ENCODE measurements around the gene MSMB. TPM values are rescaled to one million over a fixed set of nuclear protein-coding genes. Genes with fewer than 3 reads are reported as not detected.

The MSMB gene
- total RNA-seq, 1 donor from 2014 or later = not detected

GRCh38 chr10:46025406-46025805 is 20.7 kb downstream of the MSMB start:
- no peaks in the 10 kb centered on the region for H3K9me3 Mint-ChIP-seq
- intact Hi-C loops (cut with micrococcal nuclease) = loop anchor here (5.0 to 10.0 kb wide), 2 partner anchors 651 to 1058 kb away; partner anchors contain the start of gene ALOX5
- no peak for TF ChIP-seq CTCF (IDR thresholded peaks at IDR 0.05)
- POLR2A ChIA-PET = no interaction called here
- H3K27ac Mint-ChIP-seq = peak overlapping the region; percentile 0
- H3K4me1 Mint-ChIP-seq = peaks cover 78% of the 10 kb centered on the region
- H3K27me3 Mint-ChIP-seq = no peaks in the 10 kb centered on the region
- CTCF ChIA-PET = no interaction called here
- peaks cover 10% of the 10 kb centered on the region for H3K36me3 Mint-ChIP-seq (ENCODE audit: low read depth)
- ATAC-seq (ENCODE audit: low read depth) (no peak), DNase-seq (no peak)
- no peak overlapping the region for H3K4me3 Mint-ChIP-seq

DNA sequence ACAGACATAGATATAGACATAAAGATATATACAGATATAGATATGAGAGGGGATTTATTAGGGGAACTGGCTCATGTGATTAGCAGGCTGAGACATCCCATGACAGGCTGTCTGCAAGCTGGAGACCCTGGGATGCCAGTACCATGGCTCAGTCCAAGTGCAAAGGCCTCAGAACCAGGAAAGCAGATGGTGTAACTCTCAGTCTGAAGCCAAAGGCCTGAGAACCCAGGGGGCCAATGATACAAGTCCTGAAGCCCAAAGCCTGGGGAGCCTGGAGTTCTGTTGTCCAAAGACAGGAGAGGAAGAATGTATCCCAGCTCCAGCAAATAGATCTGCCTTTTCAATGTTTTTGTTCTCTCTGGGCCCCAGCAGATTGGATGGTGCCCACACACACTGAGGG is 21.1 kb downstream of the MSMB start:
- H3K4me1 Mint-ChIP-seq = peaks cover 81% of the 10 kb centered on the region
- peaks cover 6% of the 10 kb centered on the region for H3K36me3 Mint-ChIP-seq (ENCODE audit: low read depth)
- intact Hi-C loops (cut with micrococcal nuclease) = loop anchor here (5.0 to 10.0 kb wide), 3 partner anchors 563 to 1058 kb away; partner anchors contain the start of gene ALOX5
- no peak overlapping the region for H3K27ac Mint-ChIP-seq
- TF ChIP-seq CTCF (IDR thresholded peaks at IDR 0.05) = no peak
- POLR2A ChIA-PET = no interaction called here
- no peaks in the 10 kb centered on the region for H3K9me3 Mint-ChIP-seq
- ATAC-seq (ENCODE audit: low read depth) = no peak
- no peaks in the 10 kb centered on the region for H3K27me3 Mint-ChIP-seq
- no peak for DNase-seq
- no peak overlapping the region for H3K4me3 Mint-ChIP-seq
- CTCF ChIA-PET = no interaction called here

DNA sequence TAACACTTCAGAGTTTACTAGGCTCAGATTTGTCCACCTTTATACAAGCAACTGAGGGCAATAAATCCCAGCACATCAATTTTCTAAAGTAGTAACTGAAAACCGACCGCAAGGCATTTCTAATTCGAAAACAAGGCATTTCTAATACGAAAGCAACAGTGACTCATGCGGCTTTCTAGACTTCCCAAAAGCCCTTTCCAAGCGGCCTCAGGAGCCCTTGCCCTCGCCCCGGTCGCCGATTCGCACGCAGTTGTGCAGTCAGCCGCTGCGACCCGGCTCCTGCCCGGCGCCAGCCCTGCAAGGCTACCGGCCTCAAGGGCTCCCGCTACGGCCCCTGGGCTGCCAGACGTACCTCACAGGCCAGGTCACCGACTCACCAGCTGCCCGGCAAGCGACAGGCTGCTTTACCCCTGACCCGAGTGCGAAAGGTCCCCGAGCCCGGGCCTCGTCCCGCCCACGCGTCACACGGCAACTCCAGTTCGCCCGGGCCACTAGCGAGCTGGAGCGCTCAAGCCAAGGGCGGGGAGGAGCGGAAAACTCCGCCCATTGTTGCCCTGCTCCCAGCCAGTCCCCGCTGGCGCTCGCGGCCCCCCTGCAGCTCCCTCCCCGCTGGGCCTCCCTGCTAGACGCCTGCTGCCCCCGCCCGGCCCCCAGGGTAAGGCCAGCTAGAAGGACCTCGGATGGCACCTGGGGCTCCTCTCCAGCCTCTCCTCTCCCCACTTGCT is 22.9 kb downstream of the MSMB start:
- peaks cover 80% of the 10 kb centered on the region for H3K4me1 Mint-ChIP-seq
- H3K27me3 Mint-ChIP-seq = no peaks in the 10 kb centered on the region
- peak overlapping the region; percentile 53 for H3K27ac Mint-ChIP-seq

DNA sequence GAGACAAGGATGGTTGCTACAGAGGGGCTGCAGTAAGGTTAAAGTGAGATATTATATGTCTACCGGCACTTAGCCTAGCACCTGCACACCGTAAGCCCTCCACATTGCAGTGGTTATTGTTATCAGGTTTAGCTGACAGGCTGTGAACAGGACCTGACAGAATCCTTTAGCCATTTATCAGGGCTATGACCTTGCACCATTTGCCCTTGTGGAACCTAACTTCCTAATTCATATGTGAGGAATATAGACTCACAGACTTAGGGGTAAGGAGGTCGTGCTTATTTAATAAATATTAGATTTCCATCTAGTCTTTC is 25.8 kb downstream of the MSMB start:
- no peak overlapping the region for H3K4me3 Mint-ChIP-seq
- H3K27me3 Mint-ChIP-seq = no peaks in the 10 kb centered on the region
- CTCF ChIA-PET = interaction anchor here (0.7 kb wide), 1 partner anchor 9 kb away, joined by 3 read pairs; no protein-coding TSS in a partner anchor
- TF ChIP-seq CTCF (IDR thresholded peaks at IDR 0.05) = no peak
- H3K27ac Mint-ChIP-seq = peak overlapping the region; percentile 41
- POLR2A ChIA-PET = interaction anchor here (1.4 kb wide), 1 partner anchor 426 kb away, joined by 3 read pairs; no protein-coding TSS in a partner anchor
- H3K9me3 Mint-ChIP-seq = no peaks in the 10 kb centered on the region
- ATAC-seq (ENCODE audit: low read depth) = no peak
- DNase-seq = no peak
- H3K36me3 Mint-ChIP-seq (ENCODE audit: low read depth) = peaks cover 25% of the 10 kb centered on the region
- H3K4me1 Mint-ChIP-seq = peaks cover 69% of the 10 kb centered on the region
- intact Hi-C loops (cut with micrococcal nuclease) = loop anchor here (1.0 to 10.0 kb wide), 3 partner anchors 10 to 646 kb away; partner anchors contain the start of genes ALOX5 and NCOA4

More for the DNA sequence above, 22.9 kb downstream of the MSMB start:
- intact Hi-C loops (cut with micrococcal nuclease) = loop anchor here (2.0 to 10.0 kb wide), 3 partner anchors 50 to 648 kb away; partner anchors contain the start of genes ALOX5 and TIMM23
- ChIA-PET CTCF (interaction anchor here (0.5 to 0.6 kb wide), 2 partner anchors 376 to 788 kb away, joined by 3 read pairs; no protein-coding TSS in a partner anchor), POLR2A (interaction anchor here (0.9 kb wide), 1 partner anchor 770 kb away, joined by 3 read pairs; no protein-coding TSS in a partner anchor)
- Mint-ChIP-seq H3K36me3 (ENCODE audit: low read depth) (peaks cover 9% of the 10 kb centered on the region), H3K9me3 (no peaks in the 10 kb centered on the region), H3K4me3 (peak overlapping the region; percentile 87)
- no peak for TF ChIP-seq CTCF (IDR thresholded peaks at IDR 0.05)
- ATAC-seq (ENCODE audit: low read depth) (peak; percentile 94), DNase-seq (peak; percentile 71)
